Ramos (cell line): ENCODE measurements around the gene EIF4G3.
"Not testable (repeated sequence)": the region's sequence is repeated elsewhere in the genome, so short reads cannot be mapped to it uniquely, and the experiment has no call there.

ENCODE experiments used
- in situ Hi-C: fragments of 300-500 bp; cut with MboI; formaldehyde crosslinking; loops from one replicate; pipeline ENCODE4 v1.14.3; 2022; ENCODE audit warnings: low sequenced_read_pairs; ENCODE audit not compliant: unreplicated experiment

Gene EIF4G3

DNA sequence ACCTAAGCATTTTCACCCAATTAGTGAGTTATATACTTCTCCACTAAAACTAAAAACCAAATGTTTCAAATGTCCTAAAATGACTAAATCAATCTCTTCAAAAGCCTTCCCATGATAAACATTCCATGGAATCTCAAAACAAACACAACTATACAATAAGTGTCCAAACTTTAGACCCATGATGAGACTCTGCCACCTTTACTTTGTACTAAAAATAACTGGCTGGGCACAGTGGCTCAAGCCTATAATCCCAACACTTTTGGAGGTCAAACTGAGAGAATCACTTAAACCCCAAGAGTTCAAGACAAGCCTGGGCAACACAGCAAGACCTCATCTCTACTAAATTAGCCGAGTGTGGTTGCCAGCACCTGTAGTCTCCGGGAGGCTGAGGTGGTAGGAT lies 87.4 kb downstream of the EIF4G3 start:
- in situ Hi-C loops = no loop called here

DNA sequence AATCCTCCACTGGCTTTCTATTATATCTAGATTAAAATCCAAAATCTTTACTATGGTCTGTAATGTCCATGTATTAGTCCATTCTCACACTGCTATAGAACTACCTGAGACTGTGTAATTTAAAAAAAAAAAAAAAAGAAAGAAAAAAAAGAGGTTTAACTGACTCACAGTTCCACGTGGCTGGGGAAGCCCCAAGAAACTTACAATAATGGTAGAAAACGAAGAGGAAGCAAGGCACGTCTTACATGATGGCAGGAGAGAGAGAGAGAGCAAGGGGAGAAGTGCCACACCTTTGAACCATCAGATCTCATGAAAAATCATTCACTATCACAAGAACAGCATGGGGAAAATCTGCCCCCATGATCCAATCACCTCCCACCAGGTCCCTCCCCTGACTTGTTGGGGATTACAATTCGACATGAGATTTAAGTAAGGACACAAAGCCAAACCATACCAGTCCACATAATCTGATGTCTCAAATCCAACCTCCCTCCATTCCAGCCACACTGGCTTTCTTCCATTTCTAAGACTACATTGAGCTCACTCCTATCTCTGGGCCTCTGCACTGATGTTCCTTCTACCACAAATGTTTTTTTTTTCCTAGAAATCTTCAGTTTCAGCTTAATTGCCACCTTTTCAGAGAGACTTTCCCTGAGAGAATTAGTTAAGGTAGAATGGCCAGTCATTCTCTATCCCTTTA lies 92.4 kb downstream of the EIF4G3 start:
- in situ Hi-C loops = no loop called here

DNA sequence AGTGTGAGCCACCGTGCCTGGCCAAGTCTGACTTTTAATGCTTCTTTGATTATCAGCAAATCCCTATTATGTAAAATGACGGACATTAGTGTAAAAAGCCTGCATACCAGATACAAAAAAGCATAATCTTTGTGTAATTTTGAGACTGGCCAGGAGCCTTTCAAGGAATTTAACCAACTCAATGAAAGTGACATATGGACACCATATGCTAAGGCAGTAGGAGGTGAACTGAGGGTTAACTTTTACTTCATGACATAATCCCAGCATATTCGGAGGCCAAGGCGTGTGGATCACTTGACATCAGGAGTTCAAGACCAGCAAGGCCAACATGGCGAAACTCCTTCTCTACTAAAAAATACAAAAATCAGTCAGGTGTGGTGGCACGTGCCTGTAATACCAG lies 94.6 kb downstream of the EIF4G3 start:
- in situ Hi-C loops = no loop called here

DNA sequence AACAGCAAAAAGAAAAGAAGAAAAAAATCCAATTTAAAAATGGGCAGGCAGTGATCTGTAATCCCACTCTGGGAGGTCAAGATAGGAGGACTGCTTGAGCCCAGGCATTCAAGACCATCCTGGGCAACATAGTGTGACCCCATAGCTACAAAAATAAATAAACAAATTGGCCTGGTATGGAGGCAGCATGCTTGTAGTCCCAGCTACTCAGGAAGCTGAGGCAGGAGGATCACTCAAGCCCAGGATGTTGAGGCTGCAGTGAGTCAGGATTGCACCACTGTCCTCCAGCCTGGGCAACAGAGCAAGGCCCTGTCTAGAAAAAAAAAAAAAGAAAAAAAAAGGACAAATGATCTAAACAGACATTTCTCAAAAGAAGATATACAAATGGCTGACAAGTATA lies 99.6 kb downstream of the EIF4G3 start:
- in situ Hi-C loops = no loop called here

DNA sequence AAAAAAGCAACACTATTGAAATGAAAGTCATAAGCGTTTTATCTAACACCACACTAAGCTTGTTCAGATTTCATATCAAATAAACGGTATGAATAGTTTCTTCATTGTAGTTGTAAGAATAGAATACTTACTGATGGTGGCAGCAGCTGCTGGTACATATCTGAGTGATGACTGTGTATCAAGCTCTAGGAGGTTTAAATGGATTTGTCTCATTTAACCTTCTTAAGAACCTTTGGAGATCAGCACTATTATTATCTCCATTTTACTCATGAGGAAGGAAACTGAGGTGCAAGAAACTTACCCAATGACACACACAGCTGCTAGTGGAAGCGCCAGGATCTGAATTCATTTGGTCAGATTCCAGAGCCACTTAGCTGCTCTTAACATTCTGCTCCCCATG lies 104.0 kb downstream of the EIF4G3 start:
- in situ Hi-C loops = no loop called here

DNA sequence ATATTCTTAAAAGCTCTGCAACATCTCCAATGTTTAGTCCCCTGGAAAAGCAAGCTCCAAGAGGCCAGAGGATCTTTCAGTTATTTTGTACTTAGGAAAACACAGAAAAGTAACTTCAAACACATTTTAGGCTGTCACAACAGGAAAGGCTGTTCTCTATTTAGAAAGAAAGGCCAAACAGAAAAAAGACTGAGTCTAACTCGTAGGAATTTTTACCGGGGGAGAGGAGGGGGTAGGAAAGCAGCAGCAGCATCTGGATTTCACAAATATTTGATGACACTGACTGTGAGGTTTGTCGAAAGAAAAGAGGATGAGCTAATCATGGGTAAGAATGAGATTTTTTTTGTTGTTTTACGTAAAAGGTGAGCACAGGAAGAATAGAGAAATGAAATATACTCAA lies 107.1 kb downstream of the EIF4G3 start:
- in situ Hi-C loops = no loop called here

DNA sequence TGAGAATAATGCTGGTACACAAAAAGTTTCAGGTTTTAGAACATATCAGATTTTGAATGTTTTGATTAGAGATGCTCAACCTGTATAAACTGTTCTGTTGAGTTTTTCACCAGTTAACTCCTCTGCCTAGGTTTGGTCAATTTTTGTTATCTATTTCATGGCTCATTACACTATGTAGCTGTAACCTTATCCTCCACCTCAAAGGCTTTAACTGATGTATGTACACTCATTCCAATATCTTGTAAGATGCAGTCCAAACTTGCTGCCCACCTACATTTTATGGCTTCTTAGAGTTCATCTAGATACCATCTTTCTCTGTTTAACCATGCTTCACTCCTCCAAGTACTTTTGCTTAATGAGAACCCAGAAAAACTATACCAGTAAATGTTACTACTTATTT lies 107.8 kb downstream of the EIF4G3 start:
- in situ Hi-C loops = no loop called here

DNA sequence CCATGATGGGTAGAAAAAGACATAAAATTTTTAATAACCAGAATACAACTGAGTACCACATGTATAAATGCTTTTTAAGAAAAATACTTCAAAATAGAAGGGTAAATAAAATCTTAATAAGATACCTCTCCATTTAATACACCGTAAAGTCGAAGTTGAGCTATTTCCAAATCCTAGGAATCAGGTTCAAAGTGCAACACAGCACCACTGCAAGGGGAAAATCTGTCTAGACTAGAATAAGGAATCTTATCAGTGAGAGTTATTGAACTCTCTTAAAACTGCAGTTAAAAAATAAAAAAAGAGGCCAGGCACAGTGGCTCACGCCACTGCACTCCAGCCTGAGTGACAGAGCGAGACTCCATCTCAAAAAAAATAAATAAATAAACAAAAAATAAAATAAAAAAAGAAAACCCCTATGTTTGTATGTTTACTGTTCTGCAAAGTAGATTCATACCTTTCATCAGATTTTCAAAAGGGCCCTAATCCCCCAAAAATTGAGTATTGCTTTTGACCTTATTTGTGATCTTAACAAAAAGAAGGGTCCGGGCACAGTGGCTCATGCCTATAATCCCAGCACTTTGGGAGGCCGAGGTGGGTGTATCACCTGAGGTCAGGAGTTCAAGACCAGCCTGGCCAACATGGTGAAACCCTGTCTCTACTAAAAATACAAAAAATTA lies 109.0 kb downstream of the EIF4G3 start:
- in situ Hi-C loops = no loop called here

DNA sequence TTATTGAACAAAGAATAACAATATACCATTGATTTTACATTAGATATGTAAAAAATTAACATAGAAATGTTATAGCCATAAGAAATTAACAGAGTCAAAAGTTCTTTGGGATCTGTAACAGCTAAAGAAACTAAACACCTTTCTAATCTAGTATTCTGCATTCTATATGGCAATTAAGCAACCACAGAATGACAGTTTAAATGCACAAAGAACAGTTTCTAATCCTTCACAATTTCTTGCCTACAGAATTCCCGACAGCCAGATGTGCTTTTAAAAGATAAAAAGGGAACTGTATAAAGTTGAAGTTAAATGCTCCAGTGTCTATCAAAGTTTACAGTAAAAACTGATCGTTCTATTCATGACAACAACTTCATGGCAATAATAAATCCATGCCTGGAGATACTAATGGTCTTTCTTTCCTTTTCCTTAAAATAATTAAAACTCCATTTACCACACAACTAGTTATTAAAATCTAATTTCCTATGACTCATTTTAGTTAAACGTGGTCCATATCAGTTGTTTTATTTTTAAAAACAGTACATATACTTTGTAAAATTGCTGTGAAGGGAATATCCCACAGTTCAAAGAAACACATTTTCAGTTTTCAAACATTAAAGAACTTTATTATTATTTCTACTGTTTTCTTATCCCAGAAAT lies 110.2 kb downstream of the EIF4G3 start:
- in situ Hi-C loops = no loop called here

DNA sequence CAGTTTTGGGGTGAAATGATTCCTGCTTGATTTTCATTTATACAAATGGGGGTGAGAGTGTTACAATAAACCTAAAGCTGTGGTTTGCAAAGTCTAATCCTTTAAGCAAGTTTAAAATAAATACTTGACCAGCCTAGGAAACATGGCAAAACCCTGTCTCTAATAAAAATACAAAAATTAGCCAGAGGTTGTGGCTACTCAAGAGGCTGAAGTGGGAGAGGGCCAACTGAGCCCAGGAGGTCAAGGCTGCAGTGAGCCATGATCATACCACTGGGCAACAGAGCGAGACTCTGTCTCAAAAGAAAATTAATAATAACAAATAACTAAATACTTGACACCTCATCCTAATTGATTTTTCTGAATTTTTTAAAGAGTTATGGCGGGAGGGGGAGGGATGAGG lies 110.8 kb downstream of the EIF4G3 start:
- in situ Hi-C loops = no loop called here

DNA sequence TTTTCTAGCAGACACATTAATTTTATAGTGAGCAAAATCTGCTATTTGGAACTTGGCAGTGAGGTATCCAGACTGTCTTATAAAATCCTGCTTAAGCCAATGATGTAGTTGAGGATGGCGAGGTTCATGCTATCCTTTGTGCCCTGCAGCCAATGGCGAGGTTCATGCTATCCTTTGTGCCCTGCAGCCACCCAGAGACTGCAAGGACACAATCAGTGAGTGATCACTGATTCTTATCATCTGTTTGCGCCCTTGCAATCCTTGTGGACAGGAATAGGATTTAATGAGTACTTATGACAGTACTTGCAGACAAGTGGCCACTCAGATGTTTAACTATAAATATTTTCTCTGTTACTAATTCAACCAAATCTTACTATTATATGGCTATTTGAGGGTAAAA lies 112.6 kb downstream of the EIF4G3 start:
- in situ Hi-C loops = no loop called here

DNA sequence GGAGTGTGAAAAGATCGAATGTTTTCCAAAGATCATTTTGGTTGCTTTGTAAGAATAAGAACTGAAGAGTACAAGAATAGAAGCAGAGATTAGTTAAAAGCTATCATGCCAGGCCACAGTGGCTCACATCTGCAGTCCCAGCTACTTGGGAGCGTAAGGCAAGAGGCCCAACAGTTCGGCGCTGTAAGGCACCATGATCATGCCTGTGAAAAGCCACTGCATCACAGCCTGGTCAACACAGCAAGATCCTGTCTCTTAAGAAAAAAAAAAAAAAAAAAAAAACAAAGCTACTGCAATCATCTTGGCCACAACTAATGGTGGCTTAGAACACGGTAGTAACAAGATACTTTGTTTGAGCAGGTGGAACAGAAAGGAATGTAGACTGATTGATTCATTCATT lies 116.2 kb downstream of the EIF4G3 start:
- in situ Hi-C loops = no loop called here

DNA sequence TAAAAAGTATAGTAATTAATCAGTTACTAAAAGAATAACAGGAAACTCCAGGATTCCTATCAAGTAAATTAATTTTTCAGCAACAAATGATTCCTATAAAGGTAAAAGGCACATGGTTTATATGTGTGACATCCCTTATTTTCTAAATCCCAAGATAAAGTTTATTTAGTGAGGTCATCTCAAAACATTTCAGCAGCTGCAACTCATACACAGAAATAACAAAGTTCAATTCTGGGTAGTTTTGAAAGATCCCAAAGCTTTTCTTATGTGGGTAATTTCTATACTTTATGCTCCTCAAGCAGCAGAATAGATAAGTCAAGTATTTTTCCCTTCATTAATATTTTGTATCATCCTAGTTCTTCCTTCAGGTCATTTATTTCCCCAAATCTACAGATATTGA lies 117.7 kb downstream of the EIF4G3 start:
- in situ Hi-C loops = no loop called here

DNA sequence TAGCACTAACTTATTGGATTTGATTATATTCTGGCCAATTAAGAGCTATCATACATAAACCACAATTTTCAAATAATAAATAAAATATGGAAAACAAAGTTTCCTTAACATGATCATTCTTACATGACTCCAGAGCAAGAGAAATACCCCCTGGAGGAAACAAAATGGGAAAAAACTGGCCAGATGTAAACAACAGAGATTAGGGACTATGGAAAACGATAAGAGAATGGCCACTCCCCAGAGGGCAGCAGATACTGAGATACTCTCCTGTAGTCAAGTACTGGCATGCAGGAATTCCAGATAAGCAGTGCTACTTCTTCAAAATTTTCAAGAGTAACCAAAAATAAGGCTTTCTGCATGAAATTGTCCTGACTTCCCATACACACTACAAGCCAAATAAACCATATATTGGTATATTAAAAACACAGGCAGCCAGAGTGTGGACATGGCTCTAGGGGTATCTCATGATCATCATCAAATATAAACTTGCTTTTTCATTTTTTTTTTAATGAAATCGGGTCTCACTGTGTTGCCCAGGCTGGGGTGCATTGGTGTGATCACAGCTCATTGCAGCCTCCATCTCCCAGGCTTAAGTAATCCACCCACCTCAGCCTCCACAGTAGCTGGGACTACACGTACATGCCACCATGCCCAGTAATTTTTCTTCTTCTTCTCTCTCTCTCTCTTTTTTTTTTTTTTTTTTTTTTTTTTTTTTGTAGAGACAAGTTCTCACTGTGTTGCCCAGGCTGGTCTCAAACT lies 118.5 kb downstream of the EIF4G3 start:
- in situ Hi-C loops = no loop called here

DNA sequence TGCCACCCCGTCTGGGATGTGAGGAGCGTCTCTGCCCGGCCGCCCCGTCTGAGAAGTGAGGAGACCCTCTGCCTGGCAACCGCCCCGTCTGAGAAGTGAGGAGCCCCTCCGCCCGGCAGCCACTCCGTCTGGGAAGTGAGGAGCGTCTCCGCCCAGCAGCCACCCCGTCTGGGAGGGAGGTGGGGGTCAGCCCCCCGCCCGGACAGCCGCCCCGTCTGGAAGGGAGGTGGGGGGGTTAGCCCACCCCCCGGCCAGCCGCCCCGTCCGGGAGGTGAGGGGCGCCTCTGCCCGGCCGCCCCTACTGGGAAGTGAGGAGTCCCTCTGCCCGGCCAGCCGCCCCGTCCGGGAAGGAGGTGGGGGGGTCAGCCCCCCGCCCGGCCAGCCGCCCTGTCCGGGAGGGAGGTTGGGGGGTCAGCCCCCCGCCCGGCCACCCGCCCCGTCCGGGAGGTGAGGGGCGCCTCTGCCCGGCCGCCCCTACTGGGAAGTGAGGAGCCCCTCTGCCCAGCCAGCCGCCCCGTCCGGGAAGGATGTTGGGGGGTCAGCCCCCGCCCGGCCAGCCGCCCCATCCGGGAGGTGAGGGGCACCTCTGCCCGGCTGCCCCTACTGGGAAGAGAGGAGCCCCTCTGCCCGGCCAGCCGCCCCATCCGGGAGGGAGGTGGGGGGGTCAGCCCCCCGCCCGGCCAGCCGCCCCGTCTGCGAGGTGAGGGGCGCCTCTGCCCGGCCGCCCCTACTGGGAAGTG lies 123.3 kb downstream of the EIF4G3 start:
- in situ Hi-C loops = not testable (repeated sequence)

DNA sequence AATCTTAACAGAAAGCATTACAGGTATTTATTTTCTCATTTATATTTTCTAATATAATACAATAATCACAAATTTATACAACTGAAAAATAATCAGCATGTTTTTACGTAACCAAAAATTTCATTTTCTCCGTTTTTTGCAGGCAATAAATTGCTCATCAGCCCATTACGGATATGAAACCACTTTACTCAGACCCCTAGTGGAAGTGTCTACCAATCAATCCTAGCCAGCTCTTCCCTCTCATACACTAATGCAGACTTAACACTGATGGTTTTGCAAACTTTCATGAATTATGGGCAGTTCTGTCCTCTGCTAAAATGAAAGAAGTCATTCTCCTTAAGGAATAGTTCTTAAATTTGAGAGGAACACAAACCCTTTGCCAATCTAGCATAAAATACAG lies 124.7 kb downstream of the EIF4G3 start:
- in situ Hi-C loops = no loop called here

DNA sequence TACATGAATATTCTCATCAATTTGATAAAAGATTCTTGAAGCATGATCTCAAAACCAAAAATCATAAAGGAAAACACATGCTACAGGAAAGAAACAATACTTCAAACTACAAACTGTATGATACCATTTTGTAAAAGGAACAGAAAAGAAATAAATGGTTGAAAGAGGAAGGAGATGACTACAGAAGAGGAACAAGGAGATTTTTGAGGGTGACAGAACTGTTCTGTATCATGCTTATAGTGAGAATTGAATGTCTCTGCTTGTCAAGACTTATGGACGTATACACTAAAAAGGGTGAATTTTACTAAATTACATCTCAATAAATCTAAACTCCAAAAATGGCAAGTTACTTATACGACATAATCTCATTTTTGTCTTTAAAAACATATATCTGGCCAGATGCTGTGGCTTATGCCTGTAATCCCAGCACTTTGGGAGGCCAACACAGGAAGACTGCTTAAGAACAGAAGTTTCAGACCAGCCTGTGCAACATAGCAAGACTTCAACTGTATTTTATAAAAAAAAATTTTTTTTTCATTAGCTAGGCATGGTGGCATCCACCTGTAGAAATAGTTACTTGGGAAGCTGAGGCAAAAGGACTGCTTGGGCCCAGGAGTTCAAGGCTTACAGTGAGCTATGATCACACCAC lies 125.4 kb downstream of the EIF4G3 start:
- in situ Hi-C loops = no loop called here

DNA sequence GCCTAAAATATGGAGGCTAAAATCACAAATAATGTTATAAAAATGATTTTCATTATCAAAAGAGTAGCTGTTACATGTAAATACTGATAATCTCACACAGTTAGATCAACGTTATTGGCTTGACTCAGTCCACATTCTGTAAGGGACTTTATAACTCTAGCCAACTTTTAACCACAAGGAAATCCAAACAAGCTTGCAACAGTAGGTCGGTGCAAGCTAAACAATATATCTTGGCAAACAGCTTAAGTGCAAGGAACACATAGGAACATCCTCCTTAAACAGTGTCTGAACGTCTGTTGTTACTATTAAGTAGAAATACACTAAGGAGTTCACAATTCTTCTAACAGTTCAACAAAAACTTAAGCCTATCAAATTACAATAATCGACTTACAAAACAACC lies 126.7 kb downstream of the EIF4G3 start:
- in situ Hi-C loops = no loop called here

DNA sequence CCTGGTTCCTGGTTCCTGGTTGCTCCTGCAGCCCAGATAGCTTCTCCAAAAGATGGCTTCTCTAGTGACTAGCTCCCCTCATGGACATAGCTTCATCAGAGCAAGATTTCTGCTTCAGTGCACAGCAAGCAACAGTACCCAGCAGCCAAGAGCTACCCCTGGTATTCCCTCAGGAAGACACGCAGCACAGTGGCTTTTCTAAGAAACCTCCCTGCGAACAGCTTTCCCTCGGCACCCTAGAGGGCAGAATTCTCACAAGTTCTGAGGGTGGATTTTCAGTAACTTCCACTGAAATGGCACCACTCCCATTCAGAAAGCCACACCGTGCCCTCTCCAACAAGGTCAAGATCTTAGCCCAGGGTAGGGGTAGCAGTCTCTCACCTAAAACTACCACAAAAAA lies 128.2 kb downstream of the EIF4G3 start:
- in situ Hi-C loops = no loop called here

DNA sequence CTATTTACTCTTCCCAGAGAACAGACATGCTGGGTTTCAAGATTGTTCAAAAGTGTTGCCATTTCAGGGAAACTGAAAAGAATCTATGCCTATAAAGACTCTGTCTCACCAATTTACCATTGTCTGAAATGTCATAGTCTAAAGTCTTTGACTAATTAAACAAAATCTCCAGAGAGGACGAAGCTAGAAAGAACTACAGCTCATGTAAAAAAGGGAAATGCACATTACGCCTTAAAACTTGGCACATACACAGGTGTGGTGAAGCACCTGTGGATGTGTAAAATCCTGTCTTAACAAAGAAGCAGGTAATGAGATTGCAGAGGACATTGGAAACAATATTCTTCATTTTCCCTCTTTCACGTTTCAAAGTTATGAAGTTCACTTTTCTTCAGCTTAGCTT lies 130.6 kb downstream of the EIF4G3 start:
- in situ Hi-C loops = no loop called here
